GM21381 (cell line): Measurements from ENCODE around the gene TTC27.

ENCODE experiments used
- ATAC-seq: cut with Tn5 transposase; IDR thresholded peaks from one replicate; pipeline ENCODE4 v1.9.1; 2021; ENCODE audit warnings: mild to moderate bottlenecking, moderate library complexity; ENCODE audit not compliant: unreplicated experiment

Gene TTC27

GRCh38 chr2:32666704-32667103 is 38.9 kb downstream of the TTC27 start:
- ATAC-seq: no peak

- no peak for ATAC-seq
Measured at GRCh38 chr2:32668254-32668653, 40.4 kb downstream of the TTC27 start.

GRCh38 chr2:32671885-32672533 is 44.2 kb downstream of the TTC27 start:
- ATAC-seq: no peak

GRCh38 chr2:32678825-32679224 is 51.0 kb downstream of the TTC27 start:
- no peak for ATAC-seq

DNA sequence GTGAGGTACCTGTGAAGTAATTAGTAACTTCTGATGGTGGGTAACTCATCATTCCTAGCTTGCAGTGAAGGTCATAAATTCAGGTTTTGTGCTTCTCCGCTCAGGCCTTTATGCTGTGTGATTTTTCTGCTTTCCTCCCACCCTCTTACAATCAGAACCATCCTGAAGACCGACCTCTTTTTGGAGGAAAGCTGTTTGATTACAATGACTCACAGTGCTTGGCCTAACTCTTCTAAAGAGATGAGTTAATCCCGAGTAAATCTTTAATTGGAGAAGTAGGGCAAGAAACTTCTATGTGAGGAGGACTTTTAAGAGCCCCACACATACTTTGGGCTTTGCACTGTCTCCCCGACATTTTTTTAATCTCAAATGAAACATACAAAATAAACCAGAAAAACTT is 53.1 kb downstream of the TTC27 start:
- no peak for ATAC-seq

DNA sequence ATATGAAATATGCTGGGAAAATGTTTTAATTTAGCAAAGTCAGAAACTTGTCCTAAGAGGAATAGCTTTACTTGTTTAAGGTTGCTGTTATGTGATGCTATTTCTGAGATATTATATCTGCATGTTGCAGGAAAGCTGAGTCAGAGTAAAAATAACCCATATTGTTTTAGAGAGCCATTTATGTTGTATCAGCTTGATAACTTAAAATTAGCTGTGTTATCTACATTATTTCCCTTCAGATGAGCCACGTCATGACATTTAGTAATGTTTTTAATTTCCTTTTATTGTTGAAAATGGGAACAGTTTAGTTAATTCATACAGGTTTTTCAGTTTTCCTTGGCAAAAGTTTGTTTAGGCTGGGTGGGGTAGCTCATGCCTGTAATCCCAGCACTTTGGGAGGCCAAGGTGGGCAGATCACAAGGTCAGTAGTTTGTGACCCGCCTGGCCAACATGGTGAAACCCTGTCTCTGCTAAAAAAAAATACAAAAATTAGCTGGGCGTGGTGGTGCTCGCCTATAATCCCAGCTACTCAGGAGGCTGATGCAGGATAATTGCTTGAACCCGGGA is 55.8 kb downstream of the TTC27 start:
- no peak for ATAC-seq

DNA sequence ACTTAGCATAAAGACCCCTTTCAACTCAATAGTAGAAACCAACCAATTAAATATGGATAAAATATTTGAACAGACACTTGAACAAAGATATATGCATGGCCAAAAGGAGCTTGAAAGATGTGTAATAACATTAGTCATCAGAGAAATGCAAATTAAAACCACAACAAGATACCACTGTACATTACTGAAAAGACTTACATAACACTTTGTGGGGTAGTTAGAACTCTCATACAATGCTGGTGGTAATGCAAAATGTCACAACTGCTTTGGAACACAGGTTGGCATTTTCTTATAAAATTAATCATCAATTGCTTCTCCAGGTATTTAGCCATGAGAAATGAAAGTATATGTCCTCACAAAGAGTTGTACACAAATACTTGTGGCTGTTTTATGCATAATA is 60.7 kb downstream of the TTC27 start:
- ATAC-seq: peak; percentile 96

- no peak for ATAC-seq
Measured at GRCh38 chr2:32691678-32692077, 63.8 kb downstream of the TTC27 start.

DNA sequence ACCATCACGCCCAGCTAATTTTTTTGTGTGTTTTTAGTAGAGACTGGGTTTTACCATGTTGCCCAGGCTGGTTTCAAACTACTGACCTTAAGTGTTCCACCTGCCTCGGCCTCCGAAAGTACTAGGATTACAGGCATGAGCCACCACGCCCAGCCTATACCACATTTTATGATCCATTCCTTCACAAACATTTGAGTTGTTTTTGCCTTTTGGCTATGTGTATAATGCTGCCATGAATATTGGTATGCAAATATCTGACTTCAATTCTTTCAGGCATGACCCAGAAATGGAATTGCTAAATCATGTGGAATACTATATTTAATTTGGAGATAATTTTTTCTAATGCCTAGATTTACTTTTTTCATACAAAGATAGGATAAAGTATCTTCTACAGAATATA is 68.6 kb downstream of the TTC27 start:
- no peak for ATAC-seq

- ATAC-seq: no peak
Measured at GRCh38 chr2:32697156-32697555, 69.3 kb downstream of the TTC27 start.

DNA sequence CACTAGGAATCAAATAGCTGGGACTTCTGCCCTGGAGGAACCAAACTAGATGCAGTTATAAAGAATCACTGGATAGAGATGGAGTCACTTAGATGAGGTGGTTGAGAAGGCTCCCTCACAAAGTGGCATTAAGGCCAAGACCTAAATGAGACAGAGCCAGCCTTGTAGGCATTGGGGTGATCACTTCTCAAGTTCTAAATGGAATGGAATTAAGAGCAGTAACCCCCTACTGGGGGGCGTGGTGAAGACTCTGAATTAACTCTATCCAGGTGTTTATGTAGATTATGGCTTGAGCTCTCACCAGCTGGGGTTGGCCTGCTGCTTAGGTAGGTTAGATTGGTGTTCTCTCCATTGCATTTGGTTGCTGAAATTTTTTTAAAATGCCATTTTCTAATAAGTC is 71.3 kb downstream of the TTC27 start:
- ATAC-seq: no peak

DNA sequence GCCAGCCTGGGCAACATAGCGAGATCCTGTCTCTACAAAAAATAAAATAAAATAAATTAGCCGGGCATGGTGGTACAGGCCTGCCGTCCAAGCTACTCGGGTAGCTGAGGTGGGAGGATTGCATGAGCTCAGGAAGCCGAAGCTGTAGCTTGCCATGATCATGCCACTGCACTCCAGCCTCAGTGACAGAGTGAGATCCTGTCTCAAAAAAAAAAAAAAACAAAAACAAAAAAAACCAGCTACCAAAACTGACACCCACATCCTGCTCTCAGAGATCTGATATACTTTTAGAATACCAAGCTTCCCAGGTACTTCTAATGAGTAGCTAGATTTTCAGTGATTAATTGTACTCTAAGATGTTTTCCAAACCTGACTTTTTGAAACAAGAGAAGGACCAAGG is 74.0 kb downstream of the TTC27 start:
- ATAC-seq: no peak

GRCh38 chr2:32702303-32703064 is 74.6 kb downstream of the TTC27 start:
- ATAC-seq: no peak

DNA sequence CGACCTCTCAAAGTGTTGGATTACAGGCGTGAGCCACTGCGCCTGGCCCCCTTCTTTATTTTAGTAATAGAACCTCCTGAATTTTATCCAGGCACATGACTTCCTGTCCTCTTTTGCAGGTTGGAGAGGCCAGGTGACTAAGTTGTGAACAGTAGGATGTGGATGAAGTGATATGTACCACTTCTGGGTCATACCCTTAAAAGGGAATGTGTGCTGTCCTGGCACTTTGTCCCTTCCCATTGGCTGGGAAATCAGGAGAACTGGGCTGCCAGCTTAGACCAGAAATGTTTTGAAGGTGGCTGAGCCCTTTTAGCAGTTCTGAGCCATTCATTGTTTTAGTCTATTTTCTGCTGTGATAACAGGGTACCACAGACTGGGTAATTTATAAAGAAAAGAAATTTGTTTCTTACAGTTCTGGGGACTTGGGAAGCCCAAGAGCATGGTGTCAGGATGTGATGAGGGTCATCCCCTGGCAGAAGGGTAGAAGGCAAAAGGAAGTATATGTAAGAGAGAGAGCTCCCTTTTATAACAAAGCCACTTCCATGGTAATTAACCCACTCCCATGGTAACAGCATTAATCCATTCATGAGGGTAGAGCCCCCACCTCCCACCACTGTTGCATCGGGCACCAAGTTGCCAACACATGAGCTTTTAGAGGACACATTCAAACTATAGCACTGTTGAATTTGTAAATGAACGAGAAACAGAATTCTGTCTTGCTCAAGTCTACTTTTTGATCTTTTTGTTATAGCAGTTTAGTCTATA is 79.1 kb downstream of the TTC27 start:
- ATAC-seq: no peak

GRCh38 chr2:32711219-32711618 is 83.4 kb downstream of the TTC27 start:
- no peak for ATAC-seq

GRCh38 chr2:32711908-32712501 is 84.2 kb downstream of the TTC27 start:
- ATAC-seq: no peak

DNA sequence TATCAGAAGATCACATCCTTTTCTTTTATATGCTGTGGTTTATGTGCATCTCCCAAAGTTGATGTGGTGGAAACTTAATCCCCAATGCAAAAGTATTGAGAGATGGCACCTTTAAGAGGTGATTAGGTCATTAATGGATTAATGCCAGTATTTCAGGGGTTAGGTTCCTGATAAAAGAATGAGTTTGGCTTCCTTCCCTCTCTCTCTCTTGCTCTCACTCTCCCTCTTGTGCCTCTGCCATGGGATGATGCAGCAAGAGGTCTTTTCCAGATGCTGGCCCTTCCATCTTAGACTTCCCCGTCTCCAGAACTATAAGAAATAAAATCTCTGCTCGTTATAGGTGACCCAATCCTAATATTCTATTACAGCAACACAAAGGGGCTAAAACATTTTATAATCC is 85.0 kb downstream of the TTC27 start:
- no peak for ATAC-seq

GRCh38 chr2:32714521-32714920 is 86.7 kb downstream of the TTC27 start:
- ATAC-seq: no peak

DNA sequence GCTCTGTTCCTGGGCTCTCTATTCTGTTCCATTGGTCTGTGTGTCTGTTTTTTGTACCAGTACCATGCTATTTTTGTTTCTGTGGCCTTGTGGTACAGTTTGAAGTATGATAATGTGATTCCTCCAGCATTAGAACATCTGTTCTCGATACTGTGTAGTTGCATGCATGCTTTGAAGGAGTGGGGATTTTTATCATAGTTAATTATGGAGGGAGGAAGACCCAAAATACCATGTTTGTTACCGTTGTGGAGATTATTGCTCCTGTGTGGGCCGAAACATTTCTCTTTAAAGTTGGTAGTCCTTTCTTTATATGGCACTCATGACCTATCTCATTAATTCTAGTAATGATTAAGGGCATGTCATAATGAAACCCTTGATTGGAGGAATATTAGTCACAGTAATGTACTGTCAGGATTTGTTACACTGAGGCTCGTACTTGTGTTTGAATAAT is 87.6 kb downstream of the TTC27 start:
- peak; percentile 81 for ATAC-seq

GRCh38 chr2:32715981-32716380 is 88.1 kb downstream of the TTC27 start:
- ATAC-seq: no peak

DNA sequence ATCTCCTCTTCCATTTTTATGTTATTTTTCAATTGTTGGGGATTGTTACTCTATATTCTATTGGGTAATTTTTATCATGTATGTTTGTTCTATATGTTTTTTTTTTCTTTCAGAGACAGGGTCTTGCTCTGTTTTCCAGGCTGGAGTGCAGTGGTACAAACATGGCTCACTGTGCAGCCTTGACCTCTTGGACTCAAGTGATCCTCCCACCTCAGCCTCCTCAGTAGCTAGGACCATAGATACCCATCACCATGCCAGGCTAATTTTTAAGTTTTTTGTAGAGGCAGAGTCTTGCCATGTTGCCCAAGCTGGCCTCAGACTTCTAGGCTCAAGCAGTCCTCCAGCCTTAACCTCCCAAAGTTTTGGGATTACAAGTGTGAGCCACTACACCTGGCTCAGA is 88.7 kb downstream of the TTC27 start:
- no peak for ATAC-seq
